Right lobe of liver (tissue), 6 donors: ENCODE measurements around the gene CFAP77. TPM values are rescaled to one million over a fixed set of nuclear protein-coding genes. Genes with fewer than 3 reads are reported as not detected.

ENCODE experiments used
- ATAC-seq, 4 donors: fragments of 200-7000 bp; cut with Tn5 transposase; one replicate each; pipeline ENCODE4 v1.9.1; 2020; ENCODE audit warnings: mild to moderate bottlenecking in 4 of 4, moderate library complexity in 4 of 4
- DNase-seq, 3 donors: peaks; one replicate each; pipeline ENCODE4 v3.0.0-alpha.2; 2020
- H3K27ac ChIP-seq, 3 donors: fragments of 200-600 bp; one replicate each; pipeline ENCODE4 v1.8.0; 2022
- H3K27me3 ChIP-seq, 2 donors: fragments of 200-600 bp; one replicate each; pipeline ENCODE4 v1.8.0; 2022
- H3K36me3 ChIP-seq, 4 donors: fragments of 200-600 bp; sonication (generic) in 1 of 4; one replicate each; pipeline versions ENCODE4 v1.5.1 to v1.8.0; 2017 to 2022; ENCODE audit warnings: control low read depth in 1 of 4
- H3K4me1 ChIP-seq, 4 donors: fragments of 200-600 bp; sonication (generic) in 1 of 4; one replicate each; pipeline versions ENCODE4 v1.5.1 to v1.8.0; 2017 to 2022; ENCODE audit warnings: control low read depth in 1 of 4
- H3K4me3 ChIP-seq, 3 donors: fragments of 200-600 bp; one replicate each; pipeline ENCODE4 v1.8.0; 2022
- H3K9me3 ChIP-seq, 4 donors: fragments of 200-600 bp; sonication (generic) in 1 of 4; one replicate each; pipeline versions ENCODE4 v1.5.1 to v1.8.0; 2017 to 2022; ENCODE audit warnings: control low read depth in 1 of 4
- POLR2A ChIP-seq: fragments of 450-650 bp; IDR thresholded peaks from one replicate; pipeline ENCODE4 v1.6.1; 2017; ENCODE audit warnings: antibody characterized with exemption, mild to moderate bottlenecking
- WGBS: methylation state at CpG from one replicate; pipeline ENCODE4 v1.1.6; 2018; ENCODE audit warnings: low coverage, low lambda C conversion rate; ENCODE audit not compliant: insufficient coverage; ENCODE audit errors: missing lambda C conversion rate; 5-methylcytosine and 5-hydroxymethylcytosine counted together
- intact Hi-C, 2 donors: fragments of 100-400 bp; cut with DNase I; formaldehyde crosslinking; loops; one replicate each; pipeline versions ENCODE4 v1.11.2 to v1.14.1; 2022
- total RNA-seq, 6 experiments: library from RNA; depleted of rRNA in 2 of 6; stranded (reverse); fragments of >200 nt in 2 of 6; fragmentation: NEBNext Ultra II Directional in 3 of 6; extraction: Animal tissue kit (Norgen Biotek cat#: 25700) in 3 of 6; gene quantifications; one replicate each; pipeline versions ENCODE4 v1.1.0 to v1.2.4, GENCODE V29; 2016 to 2023
- TF ChIP-seq, protein P1 (sequence below), 4 donors: fragments of 200-600 bp in 3 of 4; fragments of 450-650 bp in 1 of 4; IDR thresholded peaks; one replicate each; pipeline versions ENCODE4 v1.5.1 to v1.8.0; 2016 to 2022; ENCODE audit warnings: antibody characterized with exemption in 4 of 4, mild to moderate bottlenecking in 2 of 4
- donor health status: DM: no; HTN: yes; CAD: no.
- donor health status: DM: no; HTN: no; CAD: no.
- donor health status: DM: no; HTN: no; CAD: no.
- donor health status: DM: no; HTN: yes; CAD: no.
- donor health status: DM: no; HTN: yes; CAD: no.

The CFAP77 gene
- total RNA-seq, 6 experiments from 2014 or later, result not detected

GRCh38 chr9:132410642-132411041 is 631 bp downstream of the CFAP77 start:
- H3K9me3 ChIP-seq, result no peaks in the 10 kb centered on the region
- no peak overlapping the region for H3K27ac ChIP-seq
- no peak for TF ChIP-seq POLR2A
- TF ChIP-seq, protein P1, sequence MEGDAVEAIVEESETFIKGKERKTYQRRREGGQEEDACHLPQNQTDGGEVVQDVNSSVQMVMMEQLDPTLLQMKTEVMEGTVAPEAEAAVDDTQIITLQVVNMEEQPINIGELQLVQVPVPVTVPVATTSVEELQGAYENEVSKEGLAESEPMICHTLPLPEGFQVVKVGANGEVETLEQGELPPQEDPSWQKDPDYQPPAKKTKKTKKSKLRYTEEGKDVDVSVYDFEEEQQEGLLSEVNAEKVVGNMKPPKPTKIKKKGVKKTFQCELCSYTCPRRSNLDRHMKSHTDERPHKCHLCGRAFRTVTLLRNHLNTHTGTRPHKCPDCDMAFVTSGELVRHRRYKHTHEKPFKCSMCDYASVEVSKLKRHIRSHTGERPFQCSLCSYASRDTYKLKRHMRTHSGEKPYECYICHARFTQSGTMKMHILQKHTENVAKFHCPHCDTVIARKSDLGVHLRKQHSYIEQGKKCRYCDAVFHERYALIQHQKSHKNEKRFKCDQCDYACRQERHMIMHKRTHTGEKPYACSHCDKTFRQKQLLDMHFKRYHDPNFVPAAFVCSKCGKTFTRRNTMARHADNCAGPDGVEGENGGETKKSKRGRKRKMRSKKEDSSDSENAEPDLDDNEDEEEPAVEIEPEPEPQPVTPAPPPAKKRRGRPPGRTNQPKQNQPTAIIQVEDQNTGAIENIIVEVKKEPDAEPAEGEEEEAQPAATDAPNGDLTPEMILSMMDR (IDR thresholded peaks at IDR 0.05), result no peak
- H3K36me3 ChIP-seq, result no peaks in the 10 kb centered on the region
- no peak overlapping the region for H3K4me3 ChIP-seq
- DNase-seq, result no peak
- H3K4me1 ChIP-seq, result peaks cover 0 to 17% (median 8%) of the 10 kb centered on the region in 4 donors
- H3K27me3 ChIP-seq, result peaks cover 5 to 19% of the 10 kb centered on the region in 2 donors
- 6% methylated on average over 9 of the region's 19 CpGs for WGBS
- intact Hi-C loops, result no loop called here
- no peak for ATAC-seq

DNA sequence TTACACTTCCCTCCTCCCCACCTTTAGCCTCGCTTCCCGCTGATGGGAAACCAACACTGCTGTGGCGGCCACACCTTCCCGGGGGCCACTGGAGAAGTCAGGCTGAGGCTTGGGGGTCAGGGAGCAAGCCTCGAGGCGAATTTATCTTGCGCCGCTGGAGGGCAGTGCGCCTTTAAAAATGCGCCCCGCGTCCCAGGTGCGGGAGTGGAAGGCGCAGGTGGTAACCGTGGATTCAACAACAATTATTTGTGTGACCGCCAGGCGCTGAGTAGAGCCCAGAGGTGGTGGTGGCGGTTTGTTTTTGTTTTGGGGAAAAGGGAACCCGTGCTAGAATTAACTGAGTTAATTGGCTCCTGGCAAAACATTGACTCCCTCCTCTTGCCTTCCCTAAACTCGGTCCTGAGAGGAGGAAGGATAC is 1.1 kb downstream of the CFAP77 start:
- Histone ChIP-seq H3K27ac (no peak overlapping the region), H3K36me3 (no peaks in the 10 kb centered on the region), H3K27me3 (peaks cover 5 to 19% of the 10 kb centered on the region in 2 donors), H3K9me3 (no peaks in the 10 kb centered on the region), H3K4me3 (no peak overlapping the region), H3K4me1 (peaks cover 0 to 14% (median 8%) of the 10 kb centered on the region in 4 donors)
- intact Hi-C loops, result no loop called here
- under 1% methylated on average over 18 of the region's 20 CpGs for WGBS
- peak in 1 of 3 donors; percentile 38 for DNase-seq
- no peak for TF ChIP-seq POLR2A
- TF ChIP-seq, protein P1 (IDR thresholded peaks at IDR 0.05), result peak; percentile 47 to 62 (median 55)
- peak; percentile 63 to 65 (median 64) for ATAC-seq

- ATAC-seq, result no peak
- Histone ChIP-seq H3K4me1 (peaks cover 0 to 14% (median 7%) of the 10 kb centered on the region in 4 donors), H3K27ac (no peak overlapping the region), H3K36me3 (no peaks in the 10 kb centered on the region), H3K9me3 (no peaks in the 10 kb centered on the region), H3K27me3 (peaks cover 5 to 19% of the 10 kb centered on the region in 2 donors), H3K4me3 (no peak overlapping the region)
- intact Hi-C loops, result no loop called here
- DNase-seq, result no peak
- no peak for TF ChIP-seq POLR2A
- TF ChIP-seq, protein P1 (IDR thresholded peaks at IDR 0.05), result peak in 3 of 4 donors; percentile 24 to 39 (median 35)
- 9% methylated on average over 8 of the region's 8 CpGs for WGBS
Observed at GRCh38 chr9:132412089-132412488, 2.1 kb downstream of the CFAP77 start.

- intact Hi-C loops, result no loop called here
- TF ChIP-seq POLR2A, result no peak
- TF ChIP-seq, protein P1 (IDR thresholded peaks at IDR 0.05), result no peak
- no peak for DNase-seq
- WGBS, result 43% methylated on average over 5 of the region's 5 CpGs
- no peak overlapping the region for H3K4me3 ChIP-seq
- H3K27me3 ChIP-seq, result peaks cover 5 to 19% of the 10 kb centered on the region in 2 donors
- H3K36me3 ChIP-seq, result no peaks in the 10 kb centered on the region
- no peaks in the 10 kb centered on the region for H3K9me3 ChIP-seq
- no peak overlapping the region for H3K27ac ChIP-seq
- ATAC-seq, result no peak
- peaks cover 0 to 14% (median 7%) of the 10 kb centered on the region in 4 donors for H3K4me1 ChIP-seq
Observed at GRCh38 chr9:132413926-132414325, 3.9 kb downstream of the CFAP77 start.
